Measurements from ENCODE around the gene P2RX5. TPM values are rescaled to one million over a fixed set of nuclear protein-coding genes. Genes with fewer than 3 reads are reported as not detected.

The P2RX5 gene
- total and polyA plus RNA-seq, 2 donors from 2014 or later, result 8.4 TPM; not detected in 1

DNA sequence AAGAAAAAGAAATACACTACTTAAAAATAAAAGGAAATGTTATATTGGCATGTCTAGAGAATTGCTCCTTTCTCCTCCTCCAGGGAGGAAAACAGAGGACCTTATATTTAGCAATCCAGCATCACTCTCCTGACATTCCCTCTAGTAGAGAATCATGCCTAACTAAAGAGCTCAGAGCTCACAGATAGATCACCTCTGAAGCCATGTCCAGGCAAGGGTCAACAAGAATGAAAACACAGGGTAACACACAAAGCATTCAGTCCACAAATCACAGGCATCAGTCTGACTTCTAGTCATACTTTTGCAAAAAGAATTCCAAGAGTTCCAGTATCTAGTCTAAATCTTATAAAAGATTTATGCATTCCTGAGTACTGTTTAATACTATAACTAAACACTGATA is 23.3 kb upstream of the P2RX5 start:
- TF ChIP-seq, protein P1, sequence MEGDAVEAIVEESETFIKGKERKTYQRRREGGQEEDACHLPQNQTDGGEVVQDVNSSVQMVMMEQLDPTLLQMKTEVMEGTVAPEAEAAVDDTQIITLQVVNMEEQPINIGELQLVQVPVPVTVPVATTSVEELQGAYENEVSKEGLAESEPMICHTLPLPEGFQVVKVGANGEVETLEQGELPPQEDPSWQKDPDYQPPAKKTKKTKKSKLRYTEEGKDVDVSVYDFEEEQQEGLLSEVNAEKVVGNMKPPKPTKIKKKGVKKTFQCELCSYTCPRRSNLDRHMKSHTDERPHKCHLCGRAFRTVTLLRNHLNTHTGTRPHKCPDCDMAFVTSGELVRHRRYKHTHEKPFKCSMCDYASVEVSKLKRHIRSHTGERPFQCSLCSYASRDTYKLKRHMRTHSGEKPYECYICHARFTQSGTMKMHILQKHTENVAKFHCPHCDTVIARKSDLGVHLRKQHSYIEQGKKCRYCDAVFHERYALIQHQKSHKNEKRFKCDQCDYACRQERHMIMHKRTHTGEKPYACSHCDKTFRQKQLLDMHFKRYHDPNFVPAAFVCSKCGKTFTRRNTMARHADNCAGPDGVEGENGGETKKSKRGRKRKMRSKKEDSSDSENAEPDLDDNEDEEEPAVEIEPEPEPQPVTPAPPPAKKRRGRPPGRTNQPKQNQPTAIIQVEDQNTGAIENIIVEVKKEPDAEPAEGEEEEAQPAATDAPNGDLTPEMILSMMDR (IDR thresholded peaks at IDR 0.05; ENCODE audit: borderline replicate concordance, extremely low read depth, insufficient read depth), result no peak
- H3K4me3 ChIP-seq (ENCODE audit: low read length in 3 of 3), result no peak overlapping the region
- no peak overlapping the region for H3K27ac ChIP-seq (ENCODE audit: low read depth in 2 of 2, low read length in 2 of 2)
- peaks cover 0 to 30% (median 13%) of the 10 kb centered on the region in 3 donors for H3K36me3 ChIP-seq (ENCODE audit: control insufficient read depth in 2 of 3, insufficient read depth in 3 of 3, low read length in 3 of 3)
- no peak for FAIRE-seq
- peaks cover 0 to 8% (median 7%) of the 10 kb centered on the region in 3 donors for H3K4me1 ChIP-seq (ENCODE audit: control insufficient read depth in 2 of 3, insufficient read depth in 2 of 3, low read depth in 1 of 3, low read length in 3 of 3)
- H3K9ac ChIP-seq (ENCODE audit: low read length in 3 of 3), result no peak overlapping the region
- H3K27me3 ChIP-seq (ENCODE audit: control insufficient read depth, insufficient read depth, low read length), result no peaks in the 10 kb centered on the region
- intact Hi-C loops (cut with DNase I), result no loop called here
- no peaks in the 10 kb centered on the region for H3K9me3 ChIP-seq (ENCODE audit: control insufficient read depth in 2 of 3, insufficient read depth in 1 of 3, low read length in 3 of 3)
- no peak for DNase-seq

DNA sequence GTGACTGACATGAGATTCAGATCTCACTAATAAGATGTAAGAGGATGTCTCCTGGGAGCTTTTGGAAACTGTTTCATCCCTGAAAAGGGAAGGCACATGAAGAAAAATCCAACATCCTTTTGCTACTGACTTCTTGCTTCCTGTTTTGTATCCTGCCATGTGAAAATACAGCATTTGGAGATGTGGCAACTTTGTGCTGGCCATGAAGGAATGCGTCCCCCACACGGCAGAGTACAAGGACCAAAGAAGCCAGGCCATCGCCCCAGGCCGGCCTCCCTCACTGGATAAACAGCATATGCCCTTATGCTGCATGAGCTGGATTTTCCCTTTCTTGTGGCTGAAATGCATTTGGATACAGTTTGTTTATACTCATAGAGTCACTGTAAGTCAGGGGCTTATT is 22.2 kb upstream of the P2RX5 start:
- intact Hi-C loops (cut with DNase I), result no loop called here
- Histone ChIP-seq H3K9ac (ENCODE audit: low read length in 3 of 3) (no peak overlapping the region), H3K4me1 (ENCODE audit: control insufficient read depth in 2 of 3, insufficient read depth in 2 of 3, low read depth in 1 of 3, low read length in 3 of 3) (peaks cover 0 to 7% (median 6%) of the 10 kb centered on the region in 3 donors), H3K9me3 (ENCODE audit: control insufficient read depth in 2 of 3, insufficient read depth in 1 of 3, low read length in 3 of 3) (no peaks in the 10 kb centered on the region), H3K27me3 (ENCODE audit: control insufficient read depth, insufficient read depth, low read length) (no peaks in the 10 kb centered on the region), H3K36me3 (ENCODE audit: control insufficient read depth in 2 of 3, insufficient read depth in 3 of 3, low read length in 3 of 3) (peaks cover 0 to 30% (median 13%) of the 10 kb centered on the region in 3 donors), H3K27ac (ENCODE audit: low read depth in 2 of 2, low read length in 2 of 2) (no peak overlapping the region), H3K4me3 (ENCODE audit: low read length in 3 of 3) (no peak overlapping the region)
- TF ChIP-seq, protein P1 (IDR thresholded peaks at IDR 0.05; ENCODE audit: borderline replicate concordance, extremely low read depth, insufficient read depth), result no peak
- FAIRE-seq (no peak), DNase-seq (no peak)

DNA sequence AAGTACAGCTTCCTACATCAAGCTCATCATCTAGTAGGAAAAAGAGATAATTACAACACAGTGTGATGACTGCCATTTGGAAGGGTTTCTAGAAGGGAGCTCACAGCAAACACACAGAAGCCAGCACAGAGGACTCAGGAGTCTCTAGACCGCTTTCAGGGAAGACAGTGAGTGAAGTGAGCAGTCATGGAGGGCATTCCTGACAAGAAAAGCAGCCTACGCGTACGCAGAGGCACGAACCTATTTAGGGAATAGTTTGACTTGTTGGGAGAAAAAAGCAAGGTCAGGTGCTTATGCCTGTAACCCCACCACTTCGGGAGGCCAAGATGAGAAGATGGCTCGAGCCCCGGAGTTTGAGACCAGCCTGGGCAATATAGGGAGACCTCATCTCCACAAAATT is 19.3 kb upstream of the P2RX5 start:
- no peaks in the 10 kb centered on the region for H3K9me3 ChIP-seq (ENCODE audit: control insufficient read depth in 2 of 3, insufficient read depth in 1 of 3, low read length in 3 of 3)
- no peak overlapping the region for H3K27ac ChIP-seq (ENCODE audit: low read depth in 2 of 2, low read length in 2 of 2)
- H3K4me1 ChIP-seq (ENCODE audit: control insufficient read depth in 2 of 3, insufficient read depth in 2 of 3, low read depth in 1 of 3, low read length in 3 of 3), result no peaks in the 10 kb centered on the region
- H3K9ac ChIP-seq (ENCODE audit: low read length in 3 of 3), result no peak overlapping the region
- intact Hi-C loops (cut with DNase I), result no loop called here
- DNase-seq (no peak), FAIRE-seq (no peak)
- H3K4me3 ChIP-seq (ENCODE audit: low read length in 3 of 3), result no peak overlapping the region
- H3K36me3 ChIP-seq (ENCODE audit: control insufficient read depth in 2 of 3, insufficient read depth in 3 of 3, low read length in 3 of 3), result peaks cover 2 to 30% (median 13%) of the 10 kb centered on the region in 3 donors
- TF ChIP-seq, protein P1 (IDR thresholded peaks at IDR 0.05; ENCODE audit: borderline replicate concordance, extremely low read depth, insufficient read depth), result no peak
- H3K27me3 ChIP-seq (ENCODE audit: control insufficient read depth, insufficient read depth, low read length), result no peaks in the 10 kb centered on the region

Data from kidney (tissue), 14 donors.